Activated T-helper 9 cell treated with anti-CD3 and anti-CD28 coated beads, Interleukin-2, amount 50 U/mL, for 16 hours (primary cell): ENCODE data around the gene FBXO45.
"Not testable (repeated sequence)": the region's sequence is repeated elsewhere in the genome, so short reads cannot be mapped to it uniquely, and the experiment has no call there.

Experiments
- DNase-seq: peaks from one replicate; pipeline ENCODE4 v3.0.0-alpha.2; 2020; ENCODE audit warnings: low read depth

Gene FBXO45

GRCh38 chr3:196557236-196557635 lies 11.2 kb upstream of the FBXO45 start:
- DNase-seq, result no peak

- DNase-seq, result no peak
Measured at GRCh38 chr3:196558476-196558875, 10.0 kb upstream of the FBXO45 start.

- DNase-seq, result no peak
Measured at GRCh38 chr3:196559826-196560225, 8.6 kb upstream of the FBXO45 start.

DNA sequence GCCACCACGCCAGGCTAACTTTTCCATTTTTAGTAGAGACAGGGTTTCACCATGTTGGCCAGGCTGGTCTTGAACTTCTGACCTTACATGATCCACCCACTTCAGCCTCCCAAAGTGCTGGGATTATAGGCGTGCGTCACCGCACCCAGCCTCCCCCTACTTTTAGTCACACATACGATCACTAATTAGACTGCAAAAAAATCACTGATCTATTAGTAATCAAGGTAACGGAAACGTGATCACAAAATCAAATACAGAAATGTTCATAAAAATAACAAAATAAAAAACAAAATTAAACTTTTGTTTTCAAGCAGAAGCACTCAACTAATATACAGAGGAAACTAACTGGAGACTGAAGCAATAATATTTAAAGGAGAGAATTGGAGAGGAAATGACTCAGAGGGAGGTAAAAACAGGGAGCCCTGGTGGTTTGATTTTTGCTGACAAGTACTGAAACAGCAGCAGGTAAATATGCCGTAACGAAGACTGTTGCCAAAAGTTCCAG lies 4.7 kb upstream of the FBXO45 start:
- DNase-seq, result peak; percentile 21

DNA sequence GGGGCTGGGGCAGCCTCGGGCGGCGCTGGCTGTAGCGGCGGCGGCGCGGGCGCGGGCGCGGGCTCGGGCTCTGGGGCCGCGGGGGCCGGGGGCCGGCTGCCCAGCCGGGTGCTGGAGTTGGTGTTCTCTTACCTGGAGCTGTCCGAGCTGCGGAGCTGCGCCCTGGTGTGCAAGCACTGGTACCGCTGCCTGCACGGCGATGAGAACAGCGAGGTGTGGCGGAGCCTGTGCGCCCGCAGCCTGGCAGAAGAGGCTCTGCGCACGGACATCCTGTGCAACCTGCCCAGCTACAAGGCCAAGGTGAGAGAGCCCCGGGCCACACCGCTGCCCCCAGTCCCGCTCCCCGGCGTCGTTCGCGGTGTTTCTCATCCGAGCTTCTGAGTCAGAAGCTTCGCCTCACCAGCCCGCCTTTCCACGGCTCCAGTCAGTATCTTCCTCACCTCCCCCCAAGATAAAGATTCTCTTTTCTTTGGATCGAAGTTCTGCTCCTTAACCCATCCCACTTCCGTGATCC lies 600 bp downstream of the FBXO45 start:
- DNase-seq, result peak; percentile 32

DNA sequence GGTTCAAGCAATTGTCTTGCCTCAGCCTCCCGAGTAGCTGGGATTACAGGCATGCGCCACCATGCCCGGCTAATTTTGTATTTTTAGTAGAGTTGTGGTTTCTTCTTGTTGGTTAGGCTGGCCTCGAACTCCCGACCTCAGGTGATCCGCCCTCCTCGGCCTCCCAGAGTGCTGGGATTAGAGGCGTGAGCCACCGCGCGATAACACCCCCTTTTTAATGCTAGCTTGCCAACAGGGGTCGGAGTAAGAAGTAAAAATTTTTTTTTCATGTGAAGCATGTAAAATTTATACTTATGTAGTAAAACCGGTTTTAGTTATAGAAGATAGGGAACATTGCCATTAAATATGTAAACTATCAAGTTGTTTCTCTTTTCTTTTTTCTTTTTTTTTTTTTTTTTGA lies 1.9 kb downstream of the FBXO45 start:
- not testable (repeated sequence) for DNase-seq

GRCh38 chr3:196572389-196572788 lies 3.9 kb downstream of the FBXO45 start:
- no peak for DNase-seq

DNA sequence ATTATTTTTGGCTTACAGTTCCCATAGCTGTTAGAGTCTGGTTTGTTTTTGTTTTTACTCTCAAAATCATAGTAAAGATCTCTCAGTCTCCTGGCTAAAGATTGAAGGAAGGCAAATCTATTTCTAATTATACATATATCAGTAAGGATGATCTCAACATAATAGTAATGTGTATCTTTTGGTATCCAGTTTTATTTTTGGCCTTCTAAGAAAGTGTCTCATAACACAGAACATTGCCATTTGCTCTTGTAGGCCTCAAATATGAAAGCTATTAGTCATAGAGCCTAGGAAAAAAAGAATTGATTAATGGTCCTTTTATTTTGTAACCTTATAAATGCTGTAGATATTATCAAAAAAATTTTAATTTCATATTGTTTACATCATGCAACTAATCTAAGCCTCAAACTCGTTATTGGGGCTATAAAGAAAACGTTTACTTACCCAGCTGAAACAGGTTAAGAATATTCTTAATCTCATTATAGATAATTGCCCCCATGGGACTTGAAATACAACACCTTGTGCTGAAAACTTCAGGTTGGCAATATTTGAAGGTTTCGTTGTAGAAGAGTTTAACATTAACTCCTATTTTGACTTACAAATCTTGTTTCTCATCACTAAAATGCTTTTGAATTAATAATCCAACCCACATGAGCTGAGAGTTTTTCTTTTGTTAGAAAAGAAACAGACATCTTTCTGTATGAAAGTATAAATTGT lies 16.7 kb downstream of the FBXO45 start:
- DNase-seq, result no peak

DNA sequence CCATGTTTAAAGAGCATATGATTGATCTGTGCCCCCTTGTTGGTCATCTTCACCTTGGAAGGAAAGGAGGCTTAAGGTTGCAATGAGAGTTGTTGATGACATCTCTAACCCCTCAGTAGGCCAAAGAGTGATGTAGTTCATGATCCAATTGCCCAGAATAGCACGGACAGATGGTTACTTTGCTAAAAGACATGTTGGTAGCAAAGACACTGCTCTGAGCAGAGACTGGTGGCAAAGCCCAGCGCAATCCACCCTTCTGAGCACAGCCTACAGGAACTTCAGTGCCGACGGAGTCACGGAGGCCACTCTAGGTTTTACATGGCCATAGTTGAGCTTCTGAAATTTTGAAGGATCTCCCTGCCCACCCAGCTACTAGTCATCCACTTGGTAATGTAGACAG lies 21.8 kb downstream of the FBXO45 start:
- DNase-seq, result no peak

GRCh38 chr3:196596355-196596754 lies 27.9 kb downstream of the FBXO45 start:
- DNase-seq, result no peak

- DNase-seq, result not testable (repeated sequence)
Measured at GRCh38 chr3:196597971-196598733, 29.7 kb downstream of the FBXO45 start.

- no peak for DNase-seq
Measured at GRCh38 chr3:196599734-196600128, 31.3 kb downstream of the FBXO45 start.

GRCh38 chr3:196600359-196600758 lies 31.9 kb downstream of the FBXO45 start:
- no peak for DNase-seq

- no peak for DNase-seq
Measured at GRCh38 chr3:196602673-196603072, 34.2 kb downstream of the FBXO45 start.

- no peak for DNase-seq
Measured at GRCh38 chr3:196603683-196604082, 35.2 kb downstream of the FBXO45 start.

DNA sequence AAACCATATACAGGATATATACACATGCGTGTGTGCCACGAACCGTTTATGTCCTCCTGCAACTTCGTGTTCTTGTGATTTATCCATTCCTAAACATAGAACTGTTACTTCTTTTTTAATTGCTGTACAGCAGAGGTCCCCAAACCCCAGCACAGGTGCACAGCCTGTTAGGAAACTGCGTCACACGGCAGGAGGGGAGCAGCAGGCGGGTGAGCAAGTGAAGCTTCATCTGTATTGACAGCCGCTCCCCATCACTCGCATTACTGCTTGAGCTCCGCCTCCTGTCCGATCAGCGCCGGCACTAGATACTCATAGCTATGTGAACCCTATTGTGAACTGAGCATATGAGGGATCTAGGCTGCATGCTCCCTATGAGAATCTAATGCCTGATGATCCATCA lies 36.1 kb downstream of the FBXO45 start:
- DNase-seq, result peak; percentile 20

DNA sequence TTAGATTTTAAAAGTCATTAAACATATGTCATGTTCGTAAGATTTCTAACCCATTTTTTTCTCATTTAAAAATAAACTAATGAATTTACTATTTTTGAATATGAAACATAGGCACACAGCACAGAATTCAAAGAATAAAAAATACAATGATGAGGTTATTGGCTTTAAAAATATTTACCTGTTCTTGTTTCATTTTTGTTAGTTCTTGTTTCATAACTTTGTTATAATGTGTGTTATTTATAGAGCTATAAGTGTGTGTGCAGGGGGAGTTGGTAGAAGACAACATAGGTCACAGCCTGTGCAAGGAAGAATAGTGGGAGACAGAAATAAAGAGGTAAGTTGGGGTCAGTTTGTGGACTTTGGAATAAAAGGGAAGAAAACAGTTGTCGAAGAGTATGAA lies 40.2 kb downstream of the FBXO45 start:
- no peak for DNase-seq

DNA sequence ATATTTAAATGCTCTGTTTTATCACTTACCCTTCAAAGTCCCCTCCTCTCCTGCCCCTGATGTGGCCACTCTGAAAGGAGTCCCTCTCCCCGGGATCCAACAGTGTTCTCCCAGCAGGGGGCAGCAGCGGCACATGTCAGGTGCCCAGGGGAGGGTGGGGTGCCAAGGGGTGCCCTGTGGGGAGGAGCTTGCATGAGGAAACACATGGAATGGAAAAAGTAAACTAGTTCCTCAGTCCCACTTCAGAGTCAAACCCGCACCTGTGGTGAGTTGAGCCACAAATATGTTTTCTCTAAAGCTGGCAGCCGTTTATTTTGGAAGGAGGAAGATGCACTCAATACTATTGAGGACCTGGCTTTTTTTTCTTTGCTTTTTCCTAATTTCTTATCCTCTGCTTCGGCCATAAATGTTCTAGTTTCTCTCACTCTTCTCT lies 40.9 kb downstream of the FBXO45 start:
- DNase-seq, result peak; percentile 90

DNA sequence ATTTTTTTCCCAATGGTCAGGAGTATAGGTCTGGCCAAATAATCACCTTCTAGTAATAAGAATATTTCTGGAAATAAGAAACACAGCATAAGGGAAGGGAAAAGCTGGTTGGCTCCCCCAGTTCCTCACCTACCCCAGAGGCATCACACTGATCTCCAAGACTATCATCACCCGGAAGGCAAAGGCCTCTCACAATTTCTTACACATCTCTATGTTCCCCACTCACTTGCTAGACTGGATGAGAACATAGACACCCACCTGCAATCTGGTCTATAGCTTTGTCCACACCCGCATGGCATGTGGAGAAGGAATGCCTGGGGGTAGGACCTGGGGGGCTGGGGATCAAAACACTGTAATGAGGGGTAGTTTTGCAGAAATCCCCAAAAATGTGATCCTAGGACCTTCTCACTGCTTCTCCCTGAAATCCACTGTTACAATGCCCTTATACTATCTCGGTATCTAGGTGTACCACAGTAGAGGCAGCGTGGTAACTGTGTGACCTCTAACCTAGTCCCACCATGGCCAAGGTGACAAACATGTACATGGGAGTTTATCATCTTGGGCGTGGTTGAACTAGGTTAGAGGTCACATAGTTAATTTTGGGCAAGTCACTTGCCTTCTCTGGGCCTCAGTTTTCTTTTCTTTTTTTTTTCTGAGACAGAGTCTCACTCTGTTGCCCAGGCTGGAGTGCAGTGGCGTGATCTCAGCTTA lies 41.5 kb downstream of the FBXO45 start:
- no peak for DNase-seq

- DNase-seq, result no peak
Measured at GRCh38 chr3:196611761-196612483, 43.5 kb downstream of the FBXO45 start.

DNA sequence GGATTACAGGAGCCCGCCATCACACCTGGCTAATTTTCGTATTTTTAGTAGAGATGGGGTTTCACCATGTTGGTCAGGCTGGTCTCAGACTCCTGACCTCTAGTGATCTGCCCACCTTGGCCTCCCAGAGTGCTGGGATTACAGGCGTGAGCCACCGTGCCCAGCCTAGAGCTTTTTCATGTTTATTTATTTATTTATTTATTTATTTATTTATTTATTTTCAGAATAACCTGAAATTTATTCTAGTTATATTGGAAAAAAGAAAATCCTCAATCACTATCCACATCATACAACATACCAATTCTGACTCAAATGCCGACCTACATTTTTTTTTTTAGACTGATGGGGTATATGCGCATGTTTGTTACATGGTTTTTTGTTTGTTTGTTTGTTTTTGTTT lies 46.8 kb downstream of the FBXO45 start:
- DNase-seq, result not testable (repeated sequence)

DNA sequence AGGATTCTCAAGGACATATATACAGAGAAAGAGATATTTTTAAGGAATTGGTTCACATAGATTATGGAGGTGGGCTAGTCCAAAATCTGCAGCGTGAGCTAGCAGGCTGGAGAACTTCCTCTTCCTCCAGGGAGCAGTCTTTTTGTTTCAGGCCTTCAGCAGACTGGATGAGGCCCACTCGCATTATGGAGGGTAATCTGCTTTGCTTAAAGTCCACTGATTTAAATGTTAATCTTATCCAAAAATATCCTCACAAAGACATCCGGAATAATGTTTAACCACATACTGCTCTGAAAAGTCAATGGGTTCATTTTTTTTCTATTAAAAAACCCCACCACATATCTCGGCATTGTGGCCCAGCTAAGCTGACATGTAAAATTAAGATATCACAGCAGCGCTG lies 48.8 kb downstream of the FBXO45 start:
- no peak for DNase-seq
